Ectodermal cell (in vitro differentiated cells): ENCODE data around the gene LZIC.
A peak's percentile ranks its signal among the peaks of the same experiment; 100 is the strongest.

Source experiments
- H3K27ac ChIP-seq: 2 replicates; pipeline ENCODE4 v1.7.0; 2013; ENCODE audit warnings: mild to moderate bottlenecking, low read depth, low read length; ENCODE audit not compliant: insufficient read depth, poor library complexity, severe bottlenecking
- H3K27me3 ChIP-seq: 2 replicates; pipeline ENCODE4 v1.7.0; 2013; ENCODE audit warnings: mild to moderate bottlenecking, low read length; ENCODE audit not compliant: insufficient read depth, control insufficient read depth, poor library complexity, severe bottlenecking
- H3K36me3 ChIP-seq: one replicate; pipeline ENCODE4 v1.7.0; 2013; ENCODE audit warnings: low read length; ENCODE audit not compliant: control insufficient read depth, insufficient read depth
- H3K4me1 ChIP-seq: one replicate; pipeline ENCODE4 v1.7.0; 2013; ENCODE audit warnings: low read length; ENCODE audit not compliant: control insufficient read depth, insufficient read depth
- H3K4me3 ChIP-seq: 2 replicates; pipeline ENCODE4 v1.7.0; 2013; ENCODE audit warnings: low read depth, low read length, control low read depth; ENCODE audit not compliant: insufficient read depth
- H3K9me3 ChIP-seq: 2 replicates; pipeline ENCODE4 v1.7.0; 2013; ENCODE audit warnings: mild to moderate bottlenecking, low read length, moderate library complexity; ENCODE audit not compliant: control insufficient read depth
- WGBS, 2 experiments: methylation state at CpG; one replicate each; pipeline ENCODE4 v1.1.7; 2013; ENCODE audit warnings: missing lambda C conversion rate in 2 of 2; 5-methylcytosine and 5-hydroxymethylcytosine counted together

LZIC gene

DNA sequence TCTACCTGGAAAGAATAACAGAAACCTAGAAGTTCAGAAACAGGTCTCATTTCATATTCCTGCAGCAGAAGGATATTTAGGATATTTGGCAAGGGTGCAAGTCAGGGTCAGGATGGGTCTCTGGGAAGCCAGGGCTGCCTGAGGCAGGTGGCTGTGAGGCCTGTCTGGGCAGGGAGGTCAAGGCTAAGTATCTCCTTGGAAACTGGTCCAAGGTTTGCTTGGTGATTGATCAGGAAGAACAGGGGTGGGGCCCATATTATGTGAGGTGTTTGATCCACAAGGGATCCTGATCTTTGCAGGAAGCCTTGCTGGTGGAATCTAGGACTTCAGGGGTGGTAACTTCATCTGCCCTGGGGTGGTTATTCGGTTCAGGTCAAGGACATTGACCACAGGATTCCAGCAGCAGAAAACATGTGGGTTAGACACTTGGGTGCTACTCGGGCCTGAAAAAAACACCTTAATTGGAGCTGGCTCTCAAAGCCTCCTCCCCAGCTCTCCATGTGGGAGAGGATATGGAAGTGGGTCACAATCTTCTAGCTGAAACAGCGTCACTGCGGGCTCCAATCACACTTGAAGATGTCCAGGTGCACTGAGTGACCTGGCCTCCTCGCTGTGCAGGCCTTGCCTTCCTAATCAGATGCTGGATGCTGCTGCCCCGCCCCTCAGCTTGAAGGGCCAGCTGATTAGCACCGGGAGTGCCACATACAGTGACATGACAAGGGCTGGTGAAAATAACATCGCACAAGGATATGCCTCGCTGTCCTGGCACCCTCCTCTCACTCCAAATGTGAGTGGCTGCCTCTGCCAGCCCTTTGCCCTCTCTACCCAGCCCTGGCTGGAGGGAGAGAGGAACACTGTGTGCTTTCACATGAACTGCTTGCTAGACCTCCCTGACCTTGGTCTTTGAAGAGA, 41.8 kb downstream of the LZIC start:
- no peak overlapping the region for H3K4me3 ChIP-seq
- 91 to 93% methylated on average over 9 of the region's 9 CpGs for WGBS, 2 experiments
- no peaks in the 10 kb centered on the region for H3K36me3 ChIP-seq
- no peak overlapping the region for H3K27ac ChIP-seq
- H3K27me3 ChIP-seq = no peaks in the 10 kb centered on the region
- H3K4me1 ChIP-seq = peaks cover 5% of the 10 kb centered on the region
- no peaks in the 10 kb centered on the region for H3K9me3 ChIP-seq

DNA sequence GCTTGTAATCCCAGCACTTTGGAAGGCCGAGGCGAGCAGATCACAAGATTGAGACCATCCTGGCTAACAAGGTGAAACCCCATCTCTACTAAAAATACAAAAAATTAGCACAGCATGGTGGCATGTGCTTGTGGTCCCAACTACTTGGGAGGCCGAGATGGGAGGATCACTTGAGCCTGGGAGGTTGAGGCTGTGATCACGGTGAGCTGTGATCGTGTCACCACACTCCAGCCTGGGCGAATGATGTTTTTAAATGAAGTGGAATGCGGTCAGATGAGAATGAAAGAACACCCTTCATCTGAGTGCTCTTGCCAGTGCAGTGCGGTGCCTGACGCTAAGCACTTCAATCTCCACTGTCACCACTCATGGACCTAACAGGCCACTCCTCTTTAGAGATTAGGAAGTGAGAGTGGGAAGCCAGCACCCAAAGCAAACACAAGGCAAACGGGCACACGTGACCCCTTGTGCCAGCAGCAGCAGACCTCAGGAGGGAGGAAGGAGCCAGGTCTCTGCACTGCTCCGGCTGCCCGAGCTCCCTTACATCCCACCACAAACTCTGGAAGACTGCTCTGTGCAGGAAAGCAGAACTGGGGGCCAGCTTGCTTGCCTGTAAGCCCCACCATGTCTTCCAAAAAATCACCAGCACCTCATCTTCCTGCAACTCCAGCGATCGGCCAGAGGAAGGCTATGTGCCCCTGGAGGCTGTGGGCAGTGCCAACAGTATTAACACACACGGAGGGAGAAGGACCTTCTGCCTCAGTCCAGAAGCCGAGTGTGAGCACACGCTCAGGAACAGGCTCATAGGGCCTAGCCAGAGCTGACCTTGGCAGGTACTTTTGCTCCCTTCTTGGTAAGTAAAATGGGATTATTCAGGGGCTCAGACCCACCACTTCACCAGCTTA, 42.8 kb downstream of the LZIC start:
- H3K27me3 ChIP-seq = no peaks in the 10 kb centered on the region
- 91 to 92% methylated on average over 18 of the region's 18 CpGs for WGBS, 2 experiments
- H3K4me3 ChIP-seq = no peak overlapping the region
- no peaks in the 10 kb centered on the region for H3K36me3 ChIP-seq
- peaks cover 5% of the 10 kb centered on the region for H3K4me1 ChIP-seq
- H3K27ac ChIP-seq = no peak overlapping the region
- no peaks in the 10 kb centered on the region for H3K9me3 ChIP-seq

DNA sequence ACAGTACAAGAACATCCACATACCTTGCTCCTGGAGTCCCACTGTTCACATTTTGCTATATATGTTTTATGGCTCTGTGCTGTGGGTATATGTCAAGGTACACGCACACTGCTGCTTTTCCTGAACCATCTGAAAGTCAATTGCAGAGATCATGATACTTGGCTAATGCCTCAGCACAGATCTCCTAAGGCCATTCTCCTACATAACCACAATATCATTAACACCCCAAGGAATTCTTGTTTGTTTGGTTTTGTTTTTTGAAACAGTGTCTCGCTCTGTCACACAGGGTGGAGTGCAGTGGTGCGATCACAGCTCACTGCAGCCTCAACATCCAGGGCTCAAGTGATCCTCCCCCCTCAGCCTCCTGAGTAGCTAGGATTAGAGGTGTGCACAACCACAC, 49.1 kb downstream of the LZIC start:
- Histone ChIP-seq H3K4me3 (no peak overlapping the region), H3K27ac (no peak overlapping the region), H3K36me3 (no peaks in the 10 kb centered on the region), H3K27me3 (no peaks in the 10 kb centered on the region), H3K9me3 (no peaks in the 10 kb centered on the region), H3K4me1 (peaks cover 16% of the 10 kb centered on the region)
- 88 to 91% methylated on average over 3 of the region's 3 CpGs for WGBS, 2 experiments

DNA sequence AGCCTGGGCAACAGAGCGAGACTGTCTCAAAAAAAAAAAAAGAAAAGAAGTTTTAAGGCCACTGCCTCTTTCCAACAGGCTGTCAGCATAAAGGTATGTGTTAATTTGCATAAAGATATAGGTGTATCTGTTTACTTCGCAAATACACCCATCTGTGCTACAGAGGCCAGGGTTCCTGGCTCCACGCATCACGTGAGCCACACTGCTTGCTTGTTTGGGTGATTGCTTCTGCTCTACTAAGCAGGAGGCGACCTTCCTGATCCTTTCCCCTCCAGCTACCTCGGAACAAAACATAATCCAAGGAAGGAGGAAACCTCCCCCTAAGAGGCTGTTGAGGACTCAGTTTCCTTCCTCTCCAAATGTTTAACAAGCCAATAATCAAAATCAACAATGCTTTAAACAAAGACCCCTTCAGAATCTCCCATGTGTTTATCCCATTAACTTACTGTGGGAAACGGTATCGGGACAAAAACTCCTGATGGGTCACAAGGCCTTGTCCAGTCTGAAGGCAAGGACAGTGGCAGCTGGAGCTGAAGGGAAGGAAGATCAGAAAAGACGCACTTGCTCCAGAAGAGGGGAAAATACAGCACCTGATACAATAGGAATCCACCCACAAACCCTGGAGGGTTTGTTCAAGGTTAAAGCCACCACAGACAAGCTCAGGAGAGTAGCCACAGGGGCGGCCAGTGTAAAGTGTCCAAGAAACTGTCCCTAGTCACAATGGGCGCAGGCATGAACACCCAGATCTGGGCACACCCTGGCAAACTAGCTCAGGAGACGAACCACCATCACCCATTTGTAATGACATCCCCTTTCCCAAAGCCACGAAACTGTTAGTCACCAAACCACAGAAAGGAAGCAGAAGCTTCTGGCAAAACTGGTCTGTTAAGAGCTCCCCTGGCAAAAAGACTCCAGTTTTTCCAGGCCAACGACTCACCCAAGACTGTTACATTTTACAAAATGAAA, 50.3 kb downstream of the LZIC start:
- WGBS, 2 experiments = 84 to 89% methylated on average over 14 of the region's 14 CpGs
- peaks cover 23% of the 10 kb centered on the region for H3K4me1 ChIP-seq
- H3K4me3 ChIP-seq = no peak overlapping the region
- H3K27me3 ChIP-seq = no peaks in the 10 kb centered on the region
- H3K27ac ChIP-seq = no peak overlapping the region
- no peaks in the 10 kb centered on the region for H3K9me3 ChIP-seq
- H3K36me3 ChIP-seq = no peaks in the 10 kb centered on the region

DNA sequence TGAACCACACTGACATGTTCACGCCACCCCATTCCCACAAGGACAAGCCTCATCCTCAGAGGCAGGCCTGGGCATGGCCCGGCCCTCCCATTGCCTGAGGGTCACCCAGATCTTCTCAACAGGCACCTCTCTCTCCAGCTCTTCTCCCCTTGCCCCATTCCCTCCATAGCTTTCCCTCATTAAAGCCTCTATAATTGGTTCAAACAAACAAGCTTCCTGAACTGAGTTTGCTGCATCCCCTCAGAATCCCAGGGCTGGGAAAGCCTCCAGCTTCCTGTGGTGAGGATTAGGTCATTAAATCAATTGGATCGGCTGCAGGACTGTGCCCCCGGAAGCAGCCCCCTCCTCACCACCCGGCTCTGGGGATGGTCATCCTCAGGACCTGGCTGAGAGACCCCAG, 52.0 kb downstream of the LZIC start:
- Histone ChIP-seq H3K27ac (peak overlapping the region; percentile 32), H3K4me1 (peaks cover 33% of the 10 kb centered on the region), H3K9me3 (no peaks in the 10 kb centered on the region), H3K4me3 (no peak overlapping the region), H3K36me3 (no peaks in the 10 kb centered on the region), H3K27me3 (no peaks in the 10 kb centered on the region)
- WGBS, 2 experiments = 47 to 51% methylated on average over 5 of the region's 5 CpGs

DNA sequence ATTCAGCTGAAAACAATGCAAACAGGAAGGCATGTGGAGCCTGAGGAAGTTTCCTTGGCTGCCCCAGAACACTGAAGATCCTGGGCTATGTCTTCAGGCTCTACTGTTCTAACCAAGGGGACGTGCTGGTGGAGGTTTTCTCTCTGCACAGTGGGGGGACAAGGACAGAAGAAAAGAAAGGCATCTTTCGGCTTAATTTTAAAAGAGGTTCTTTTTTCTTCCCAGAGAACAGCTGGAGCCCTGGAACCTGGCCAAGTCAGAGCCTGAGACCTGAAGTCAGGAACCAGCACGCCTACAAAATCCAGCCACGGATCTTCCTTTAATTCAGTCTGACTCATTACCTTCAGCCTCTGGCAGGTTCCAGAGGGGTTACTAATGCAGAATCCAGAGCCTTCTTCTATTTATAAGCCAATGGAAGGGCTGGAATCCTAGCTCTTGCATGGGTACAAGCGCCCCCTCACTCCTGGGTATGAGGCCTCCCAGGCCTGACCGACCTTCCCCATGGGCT, 52.9 kb downstream of the LZIC start:
- peak overlapping the region; percentile 52 for H3K27ac ChIP-seq
- peaks cover 37% of the 10 kb centered on the region for H3K4me1 ChIP-seq
- H3K4me3 ChIP-seq = no peak overlapping the region
- H3K36me3 ChIP-seq = no peaks in the 10 kb centered on the region
- WGBS, 2 experiments = 39 to 46% methylated on average over 6 of the region's 6 CpGs
- H3K27me3 ChIP-seq = no peaks in the 10 kb centered on the region
- no peaks in the 10 kb centered on the region for H3K9me3 ChIP-seq

DNA sequence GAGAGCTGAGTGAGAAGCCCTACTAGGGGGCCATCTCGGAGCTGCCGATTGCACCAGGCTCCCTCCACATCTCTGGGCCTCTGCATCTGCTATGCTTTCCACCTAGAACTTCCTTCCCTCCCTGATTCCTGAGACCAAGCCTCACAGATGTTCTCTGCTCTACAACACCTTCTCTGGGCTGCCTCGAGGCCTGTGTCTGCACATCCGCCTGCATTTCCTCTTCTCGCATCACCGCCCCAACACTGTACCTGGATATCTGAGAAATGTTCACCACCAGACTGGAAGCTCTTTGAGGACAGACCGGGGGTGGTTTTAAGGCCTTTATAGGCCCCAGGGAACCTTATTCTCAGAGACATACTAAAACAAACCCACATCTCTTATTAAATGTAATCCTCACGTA, 53.8 kb downstream of the LZIC start:
- Histone ChIP-seq H3K4me1 (peaks cover 44% of the 10 kb centered on the region), H3K27me3 (no peaks in the 10 kb centered on the region), H3K4me3 (no peak overlapping the region), H3K36me3 (no peaks in the 10 kb centered on the region), H3K9me3 (no peaks in the 10 kb centered on the region), H3K27ac (peak overlapping the region; percentile 52)
- WGBS, 2 experiments = 94 to 95% methylated on average over 7 to 8 of the region's 8 CpGs

DNA sequence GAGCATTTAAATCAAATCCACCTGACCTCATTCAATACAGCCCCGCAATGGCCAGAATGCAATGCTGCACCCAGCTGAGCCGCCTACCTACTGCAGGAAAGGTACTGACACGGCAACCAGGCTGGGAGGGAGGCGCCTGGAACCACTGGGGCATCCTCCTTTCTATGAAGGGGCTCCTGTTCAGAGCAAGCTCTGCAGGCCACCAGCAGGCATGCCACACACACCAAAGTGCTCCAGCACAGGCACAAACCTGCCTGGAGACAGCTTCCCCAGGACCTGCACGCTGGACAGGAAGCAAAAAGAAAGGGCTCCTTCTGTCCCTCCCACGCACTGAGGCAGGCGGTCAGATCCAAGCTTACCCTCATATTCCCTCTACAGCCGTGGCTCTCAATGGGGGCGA, 54.3 kb downstream of the LZIC start:
- 87 to 88% methylated on average over 9 of the region's 9 CpGs for WGBS, 2 experiments
- Histone ChIP-seq H3K4me1 (peaks cover 49% of the 10 kb centered on the region), H3K4me3 (no peak overlapping the region), H3K27me3 (no peaks in the 10 kb centered on the region), H3K36me3 (no peaks in the 10 kb centered on the region), H3K9me3 (no peaks in the 10 kb centered on the region), H3K27ac (no peak overlapping the region)

DNA sequence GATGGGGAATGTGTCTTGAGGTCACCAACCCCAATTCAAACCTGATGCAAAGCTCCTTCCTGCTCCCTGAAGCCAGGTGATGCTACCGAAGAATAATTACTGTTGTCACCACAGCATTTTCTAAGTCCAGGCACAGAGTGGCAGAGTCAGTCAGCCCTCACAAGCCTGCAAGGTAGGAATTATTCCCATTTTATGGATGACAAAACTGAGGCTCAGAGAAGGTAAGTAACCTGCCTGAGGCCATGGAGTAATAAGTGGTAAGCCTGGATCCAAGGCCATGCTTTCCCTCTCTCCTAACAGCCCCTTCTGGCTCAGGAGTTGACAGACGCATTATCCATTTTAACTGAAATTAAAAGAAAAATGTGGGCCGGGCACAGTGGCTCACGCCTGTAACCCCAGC, 56.1 kb downstream of the LZIC start:
- H3K4me1 ChIP-seq = peaks cover 49% of the 10 kb centered on the region
- no peak overlapping the region for H3K27ac ChIP-seq
- 88 to 91% methylated on average over 4 of the region's 4 CpGs for WGBS, 2 experiments
- no peaks in the 10 kb centered on the region for H3K36me3 ChIP-seq
- no peaks in the 10 kb centered on the region for H3K9me3 ChIP-seq
- no peaks in the 10 kb centered on the region for H3K27me3 ChIP-seq
- no peak overlapping the region for H3K4me3 ChIP-seq
